ENCODE results near the gene NOS3.

NOS3 gene

GRCh38 chr7:150961510-150962289, 29.1 kb upstream of the NOS3 start:
- intact Hi-C loops (cut with DNase I): loop anchor here (2.0 kb wide), 1 partner anchor 27 kb away; no protein-coding TSS in a partner anchor
- DNase-seq: no peak

DNA sequence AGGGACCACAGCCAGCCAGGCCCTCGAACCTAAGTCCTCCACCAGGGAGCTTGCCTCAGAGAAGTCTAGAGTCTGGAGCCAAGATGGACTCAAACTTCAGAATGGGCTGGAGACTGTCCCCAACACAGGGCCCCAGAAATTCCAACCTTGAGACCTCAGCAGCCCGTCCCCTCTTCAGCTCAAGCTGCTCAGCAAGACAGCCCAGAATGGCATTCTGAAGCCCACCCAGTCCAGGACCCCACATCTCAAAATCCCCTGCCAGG, 28.6 kb upstream of the NOS3 start:
- intact Hi-C loops (cut with DNase I): loop anchor here (2.0 kb wide), 1 partner anchor 27 kb away; no protein-coding TSS in a partner anchor
- DNase-seq: no peak

GRCh38 chr7:150962553-150963399, 28.0 kb upstream of the NOS3 start:
- peak; percentile 55 to 88 (median 75) for DNase-seq
- intact Hi-C loops (cut with DNase I): loop anchor here (2.0 kb wide), 1 partner anchor 26 kb away; no protein-coding TSS in a partner anchor

GRCh38 chr7:150963707-150964559, 26.9 kb upstream of the NOS3 start:
- intact Hi-C loops (cut with DNase I): loop anchor here (2.0 kb wide), 1 partner anchor 25 kb away; no protein-coding TSS in a partner anchor
- DNase-seq: no peak

DNA sequence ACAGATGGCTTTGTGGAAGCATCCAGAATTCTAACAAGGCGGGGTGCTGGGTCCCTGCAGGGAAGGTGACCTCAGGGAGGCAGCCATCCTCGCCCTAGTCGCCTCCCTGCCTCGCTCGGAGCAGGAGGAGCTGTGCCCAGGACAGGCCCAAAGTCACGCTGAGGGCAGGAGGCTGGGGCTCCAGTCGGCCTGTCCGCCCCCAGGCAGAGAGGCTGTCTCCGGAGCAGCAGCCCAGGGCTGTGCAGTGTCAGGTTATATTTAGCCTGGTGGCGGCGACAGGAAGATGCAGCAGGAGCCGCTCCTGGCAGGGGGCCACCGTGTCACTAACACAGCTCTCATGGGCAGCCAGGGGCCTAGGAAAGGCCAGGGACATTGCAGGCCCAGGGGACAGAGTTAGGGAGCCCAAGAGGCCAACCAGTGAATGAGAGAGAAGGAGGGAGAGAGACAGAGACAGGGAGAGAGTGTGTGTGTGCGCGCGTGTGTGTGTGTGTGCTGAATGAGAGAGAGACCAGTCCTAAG, 26.2 kb upstream of the NOS3 start:
- intact Hi-C loops (cut with DNase I): no loop called here
- DNase-seq: peak in 5 of 42 donors; percentile 28 to 66 (median 44)

GRCh38 chr7:150965273-150965830, 25.5 kb upstream of the NOS3 start:
- intact Hi-C loops (cut with DNase I): no loop called here
- DNase-seq: no peak

DNA sequence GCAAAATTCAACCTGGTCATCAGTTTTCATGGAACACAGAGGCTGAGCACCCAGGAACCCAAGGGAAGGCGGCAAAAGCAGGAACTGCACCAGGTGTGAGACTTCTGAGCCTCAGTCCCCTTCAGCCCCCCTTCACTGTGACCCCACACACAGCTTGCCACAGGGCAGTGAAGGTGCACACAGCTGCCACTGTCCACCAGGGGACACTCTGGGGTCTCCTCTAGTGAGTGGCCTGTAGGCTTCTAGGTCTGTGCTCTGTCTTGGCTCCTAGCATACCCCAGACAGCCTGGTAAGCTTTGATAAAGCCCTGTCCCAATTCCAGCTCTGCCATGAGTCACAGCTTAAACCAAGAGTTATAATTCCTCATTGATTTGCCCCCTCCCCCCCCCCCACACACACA, 24.8 kb upstream of the NOS3 start:
- intact Hi-C loops (cut with DNase I): no loop called here
- DNase-seq: peak in 1 of 42 donors; percentile 43

GRCh38 chr7:150967349-150967748, 23.5 kb upstream of the NOS3 start:
- no peak for DNase-seq
- intact Hi-C loops (cut with DNase I): no loop called here

DNA sequence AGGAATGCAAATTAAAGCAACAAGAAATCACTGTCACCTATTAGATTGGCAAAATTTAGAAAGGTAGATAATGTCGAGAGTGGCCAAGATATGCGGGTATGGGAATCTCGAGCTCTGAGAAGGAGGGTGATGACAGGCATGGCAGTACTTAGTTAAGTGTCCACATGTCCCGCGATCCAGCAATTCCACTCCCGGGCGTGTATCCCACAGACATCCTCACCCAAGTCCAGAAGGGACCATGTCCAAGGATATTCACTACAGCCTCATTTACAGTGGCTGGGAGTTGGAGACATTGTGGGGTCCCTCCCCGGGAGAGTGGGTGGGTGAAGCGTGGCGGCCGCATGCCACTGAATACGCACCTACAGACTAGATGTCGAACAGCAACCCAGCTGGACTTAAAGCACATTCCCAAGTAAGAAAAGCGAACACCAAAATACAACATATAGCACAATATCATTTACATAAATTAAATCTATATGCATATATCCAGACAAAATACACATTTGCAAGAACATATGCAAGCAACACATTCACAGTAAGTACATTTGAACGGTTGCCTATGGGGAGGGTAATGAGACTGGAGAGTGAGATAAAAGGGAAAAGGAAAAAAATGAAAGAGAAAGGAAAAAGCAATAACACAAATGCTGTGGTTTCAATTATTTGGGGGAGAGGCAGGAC, 22.6 kb upstream of the NOS3 start:
- intact Hi-C loops (cut with DNase I): no loop called here
- DNase-seq: no peak

DNA sequence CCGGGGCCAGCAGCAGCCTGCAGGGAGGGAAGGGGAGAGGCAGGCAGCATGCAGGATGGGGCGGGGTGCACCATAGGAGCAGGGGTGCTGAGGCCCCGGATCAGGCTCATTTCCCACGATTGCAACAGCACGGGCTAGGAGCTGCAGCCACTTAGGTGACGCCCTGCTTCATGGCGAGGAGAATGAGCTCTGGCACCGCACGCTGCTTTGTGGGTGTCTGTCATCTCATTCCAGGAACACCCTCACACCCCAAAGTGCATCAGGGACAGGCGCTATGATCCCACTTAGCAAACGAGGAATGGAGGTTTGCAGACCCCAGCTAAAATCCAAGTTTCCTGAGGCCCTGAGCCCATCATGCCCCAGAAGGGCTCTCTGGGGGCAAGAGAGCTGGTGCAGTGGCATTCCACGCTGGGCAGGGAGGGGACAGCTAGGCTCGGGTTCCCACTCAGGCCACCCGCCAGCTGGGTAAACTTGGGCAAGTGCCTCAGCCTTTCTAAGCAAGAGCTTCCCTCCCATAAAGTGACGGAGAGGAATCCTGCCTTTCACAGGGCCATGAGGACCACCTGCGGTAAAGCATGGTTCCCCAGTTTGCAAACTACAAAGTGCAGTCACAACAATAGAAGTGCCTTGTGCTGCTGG, 22.0 kb upstream of the NOS3 start:
- intact Hi-C loops (cut with DNase I): no loop called here
- peak in 21 of 42 donors; percentile 33 to 83 (median 56) for DNase-seq

GRCh38 chr7:150969475-150969874, 21.3 kb upstream of the NOS3 start:
- DNase-seq: peak in 1 of 42 donors; percentile 44
- intact Hi-C loops (cut with DNase I): no loop called here

GRCh38 chr7:150970424-150970823, 20.4 kb upstream of the NOS3 start:
- intact Hi-C loops (cut with DNase I): no loop called here
- DNase-seq: no peak

- DNase-seq: peak in 12 of 42 donors; percentile 19 to 65 (median 42)
These were observed 19.4 kb upstream of the NOS3 start for GRCh38 chr7:150971242-150972022.

GRCh38 chr7:150972023-150972468, 18.8 kb upstream of the NOS3 start:
- DNase-seq: peak; percentile 66 to 93 (median 84)
- intact Hi-C loops (cut with DNase I): no loop called here

More at GRCh38 chr7:150971242-150972022, 19.4 kb upstream of the NOS3 start:
- intact Hi-C loops (cut with DNase I): no loop called here

GRCh38 chr7:150972741-150973140, 18.1 kb upstream of the NOS3 start:
- intact Hi-C loops (cut with DNase I): no loop called here

GRCh38 chr7:150973571-150974451, 17.0 kb upstream of the NOS3 start:
- peak in 37 of 42 donors; percentile 40 to 87 (median 63) for DNase-seq
- intact Hi-C loops (cut with DNase I): no loop called here

More at GRCh38 chr7:150972741-150973140, 18.1 kb upstream of the NOS3 start:
- no peak for DNase-seq
